Natural killer cell (primary cell): ENCODE results near the gene ZEB2. TPM values are rescaled to one million over a fixed set of nuclear protein-coding genes. Genes with fewer than 3 reads are reported as not detected.

Experiments
- ATAC-seq, 3 donors: fragments of 150-1000 bp in 2 of 3; fragments of 200-7000 bp in 1 of 3; cut with Tn5 transposase; 1 replicate in 1 of 3; 2 replicates in 2 of 3; pipeline ENCODE4 v1.10.0; 2021; ENCODE audit warnings: mild to moderate bottlenecking in 2 of 3, moderate library complexity in 2 of 3
- DNase-seq, 2 donors: peaks; one replicate each; pipeline versions ENCODE4 v3.0.0 to v3.0.0-alpha.2; 2013 to 2021; ENCODE audit warnings: mixed read lengths in 1 of 2
- H3K27ac ChIP-seq: one replicate; pipeline ENCODE4 v1.5.1; 2013; ENCODE audit warnings: mild to moderate bottlenecking, low read length
- H3K27me3 ChIP-seq: one replicate; pipeline ENCODE4 v1.6.1; 2013; ENCODE audit warnings: low read length; ENCODE audit not compliant: control insufficient read depth, insufficient read depth
- H3K36me3 ChIP-seq: one replicate; pipeline ENCODE4 v1.6.1; 2013; ENCODE audit warnings: low read length; ENCODE audit not compliant: control insufficient read depth, insufficient read depth
- H3K4me1 ChIP-seq: one replicate; pipeline ENCODE4 v1.6.1; 2013; ENCODE audit warnings: low read length; ENCODE audit not compliant: control insufficient read depth, insufficient read depth
- H3K4me3 ChIP-seq: one replicate; pipeline ENCODE4 v1.5.1; 2013; ENCODE audit warnings: low read length
- H3K9me3 ChIP-seq: one replicate; pipeline ENCODE4 v1.6.1; 2013; ENCODE audit warnings: low read length; ENCODE audit not compliant: control insufficient read depth, insufficient read depth
- H3K27ac Mint-ChIP-seq, 2 donors: one replicate each; pipeline ENCODE4 v1.8.0; 2022; ENCODE audit warnings: mild to moderate bottlenecking in 2 of 2, mixed read lengths in 2 of 2, moderate library complexity in 1 of 2
- H3K27me3 Mint-ChIP-seq, 2 donors: one replicate each; pipeline ENCODE4 v1.8.0; 2022; ENCODE audit warnings: low read depth in 2 of 2, mixed read lengths in 2 of 2
- H3K36me3 Mint-ChIP-seq: one replicate; pipeline ENCODE4 v1.8.0; 2022; ENCODE audit warnings: mixed read lengths
- H3K4me1 Mint-ChIP-seq, 2 donors: one replicate each; pipeline ENCODE4 v1.8.0; 2022; ENCODE audit warnings: mixed read lengths in 2 of 2
- H3K4me3 Mint-ChIP-seq: one replicate; pipeline ENCODE4 v1.8.0; 2022; ENCODE audit warnings: mild to moderate bottlenecking, moderate library complexity, mixed read lengths
- H3K9me3 Mint-ChIP-seq, 2 donors: one replicate each; pipeline ENCODE4 v1.8.0; 2022; ENCODE audit warnings: mixed read lengths in 2 of 2
- WGBS: methylation state at CpG from one replicate; pipeline ENCODE4 v1.1.7; 2013; ENCODE audit warnings: missing lambda C conversion rate; ENCODE audit not compliant: insufficient coverage; 5-methylcytosine and 5-hydroxymethylcytosine counted together
- intact Hi-C: fragments of 100-400 bp; cut with micrococcal nuclease; formaldehyde crosslinking; loops from one replicate; pipeline ENCODE4 v1.14.2; 2022
- total RNA-seq, 4 donors: library from RNA; stranded (reverse); fragments of 120-200 nt in 1 of 4; gene quantifications; one replicate each; pipeline versions ENCODE4 v1.2.3 to v1.2.4, GENCODE V29; 2013 to 2022
- TF ChIP-seq, protein P1 (sequence below): fragments of 200-600 bp; IDR thresholded peaks from one replicate; pipeline ENCODE4 v1.8.0; 2022; ENCODE audit warnings: antibody characterized with exemption

The ZEB2 gene
- total RNA-seq, 3 donors from 2014 or later (not counting 1 experiment from before 2014, with no cell fraction given), result 718 to 1,143 (median 944) TPM

DNA sequence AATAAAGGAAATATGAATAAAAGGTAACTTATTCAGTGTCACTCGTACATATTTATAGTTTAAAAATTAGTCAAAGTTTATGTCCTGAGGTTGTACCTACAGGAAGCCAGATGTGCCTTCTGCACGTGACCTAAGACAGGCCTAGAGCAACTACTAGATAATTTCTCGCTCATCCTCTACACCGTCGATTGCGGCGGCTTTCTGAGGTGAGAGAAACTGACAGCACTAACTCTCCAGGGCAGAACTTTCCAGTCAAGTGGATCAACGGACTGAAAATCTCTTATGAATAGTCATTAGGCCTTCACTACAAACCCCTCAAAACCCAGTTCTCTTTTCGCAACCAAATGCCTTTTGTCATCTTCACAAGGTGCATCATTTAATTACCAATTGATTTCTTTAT is 54.2 kb downstream of the ZEB2 start:
- H3K27me3 Mint-ChIP-seq, result no peaks in the 10 kb centered on the region
- 85% methylated on average over 9 of the region's 9 CpGs for WGBS
- H3K27ac ChIP-seq, result peak overlapping the region; percentile 28
- H3K27ac Mint-ChIP-seq, result no peak overlapping the region
- intact Hi-C loops, result no loop called here
- H3K27me3 ChIP-seq, result no peaks in the 10 kb centered on the region
- TF ChIP-seq, protein P1, sequence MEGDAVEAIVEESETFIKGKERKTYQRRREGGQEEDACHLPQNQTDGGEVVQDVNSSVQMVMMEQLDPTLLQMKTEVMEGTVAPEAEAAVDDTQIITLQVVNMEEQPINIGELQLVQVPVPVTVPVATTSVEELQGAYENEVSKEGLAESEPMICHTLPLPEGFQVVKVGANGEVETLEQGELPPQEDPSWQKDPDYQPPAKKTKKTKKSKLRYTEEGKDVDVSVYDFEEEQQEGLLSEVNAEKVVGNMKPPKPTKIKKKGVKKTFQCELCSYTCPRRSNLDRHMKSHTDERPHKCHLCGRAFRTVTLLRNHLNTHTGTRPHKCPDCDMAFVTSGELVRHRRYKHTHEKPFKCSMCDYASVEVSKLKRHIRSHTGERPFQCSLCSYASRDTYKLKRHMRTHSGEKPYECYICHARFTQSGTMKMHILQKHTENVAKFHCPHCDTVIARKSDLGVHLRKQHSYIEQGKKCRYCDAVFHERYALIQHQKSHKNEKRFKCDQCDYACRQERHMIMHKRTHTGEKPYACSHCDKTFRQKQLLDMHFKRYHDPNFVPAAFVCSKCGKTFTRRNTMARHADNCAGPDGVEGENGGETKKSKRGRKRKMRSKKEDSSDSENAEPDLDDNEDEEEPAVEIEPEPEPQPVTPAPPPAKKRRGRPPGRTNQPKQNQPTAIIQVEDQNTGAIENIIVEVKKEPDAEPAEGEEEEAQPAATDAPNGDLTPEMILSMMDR, result no peak
- ATAC-seq, result no peak
- H3K4me3 Mint-ChIP-seq, result peak overlapping the region; percentile 17
- no peaks in the 10 kb centered on the region for H3K9me3 Mint-ChIP-seq
- no peaks in the 10 kb centered on the region for H3K9me3 ChIP-seq
- H3K4me3 ChIP-seq, result no peak overlapping the region
- peak in 1 of 2 donors; percentile 50 for DNase-seq
- peaks cover 10% of the 10 kb centered on the region for H3K4me1 ChIP-seq
- H3K36me3 Mint-ChIP-seq, result peaks cover 7% of the 10 kb centered on the region
- H3K36me3 ChIP-seq, result peaks cover 9% of the 10 kb centered on the region
- peaks cover 75 to 81% of the 10 kb centered on the region in 2 donors for H3K4me1 Mint-ChIP-seq

- Histone ChIP-seq H3K36me3 (peaks cover 7% of the 10 kb centered on the region), H3K4me3 (no peak overlapping the region), H3K4me1 (peaks cover 13% of the 10 kb centered on the region), H3K27me3 (no peaks in the 10 kb centered on the region), H3K27ac (no peak overlapping the region), H3K9me3 (no peaks in the 10 kb centered on the region)
- 100% methylated on average over 4 of the region's 5 CpGs for WGBS
- no peak overlapping the region for H3K27ac Mint-ChIP-seq
- TF ChIP-seq, protein P1, result no peak
- H3K9me3 Mint-ChIP-seq, result no peaks in the 10 kb centered on the region
- DNase-seq (no peak), ATAC-seq (no peak)
- peaks cover 81 to 85% of the 10 kb centered on the region in 2 donors for H3K4me1 Mint-ChIP-seq
- H3K36me3 Mint-ChIP-seq, result peaks cover 7% of the 10 kb centered on the region
- no peaks in the 10 kb centered on the region for H3K27me3 Mint-ChIP-seq
- H3K4me3 Mint-ChIP-seq, result no peak overlapping the region
- intact Hi-C loops, result no loop called here
Observed at GRCh38 chr2:144464730-144465129, 55.2 kb downstream of the ZEB2 start.

GRCh38 chr2:144463266-144463665 is 56.7 kb downstream of the ZEB2 start:
- peak overlapping the region in 1 of 2 donors; percentile 86 for H3K27ac Mint-ChIP-seq
- TF ChIP-seq, protein P1, result no peak
- no peaks in the 10 kb centered on the region for H3K9me3 Mint-ChIP-seq
- H3K4me3 ChIP-seq, result no peak overlapping the region
- no peak overlapping the region for H3K4me3 Mint-ChIP-seq
- ATAC-seq, result no peak
- peaks cover 85 to 91% of the 10 kb centered on the region in 2 donors for H3K4me1 Mint-ChIP-seq
- intact Hi-C loops, result no loop called here
- peaks cover 20% of the 10 kb centered on the region for H3K4me1 ChIP-seq
- peaks cover 7% of the 10 kb centered on the region for H3K36me3 Mint-ChIP-seq
- no peaks in the 10 kb centered on the region for H3K27me3 Mint-ChIP-seq
- no peak for DNase-seq
- peaks cover 4% of the 10 kb centered on the region for H3K36me3 ChIP-seq
- no peaks in the 10 kb centered on the region for H3K9me3 ChIP-seq
- H3K27ac ChIP-seq, result peak overlapping the region; percentile 99
- H3K27me3 ChIP-seq, result no peaks in the 10 kb centered on the region
- WGBS, result 100% methylated on average over 2 of the region's 5 CpGs

DNA sequence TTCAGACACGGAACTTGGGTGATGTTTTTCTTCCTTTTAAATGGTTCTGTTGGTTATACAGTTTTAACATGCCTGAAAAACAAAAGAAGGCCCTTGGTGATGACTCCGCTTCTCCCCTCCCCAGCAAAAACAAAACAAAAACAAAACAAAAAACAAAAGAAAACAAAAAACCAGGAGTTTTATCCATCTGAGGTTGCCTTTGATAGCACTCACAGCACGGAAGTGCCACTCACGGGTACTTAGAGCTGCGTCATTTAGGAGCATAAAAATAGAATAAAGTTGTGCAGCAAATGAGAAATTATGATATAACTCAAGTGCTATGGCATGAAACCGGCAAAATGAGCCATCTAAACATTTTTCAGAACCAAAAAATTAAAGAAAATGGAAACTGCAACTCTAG is 57.7 kb downstream of the ZEB2 start:
- Histone ChIP-seq H3K27me3 (no peaks in the 10 kb centered on the region), H3K9me3 (no peaks in the 10 kb centered on the region), H3K36me3 (peaks cover 4% of the 10 kb centered on the region), H3K27ac (peak overlapping the region; percentile 99), H3K4me3 (no peak overlapping the region), H3K4me1 (peaks cover 22% of the 10 kb centered on the region)
- 71% methylated on average over 5 of the region's 6 CpGs for WGBS
- TF ChIP-seq, protein P1, result no peak
- no peaks in the 10 kb centered on the region for H3K9me3 Mint-ChIP-seq
- H3K27ac Mint-ChIP-seq, result peak overlapping the region in 1 of 2 donors; percentile 86
- intact Hi-C loops, result no loop called here
- no peaks in the 10 kb centered on the region for H3K27me3 Mint-ChIP-seq
- H3K4me3 Mint-ChIP-seq, result peak overlapping the region; percentile 71
- H3K36me3 Mint-ChIP-seq, result peaks cover 7% of the 10 kb centered on the region
- ATAC-seq (no peak), DNase-seq (peak in 1 of 2 donors; percentile 34)
- H3K4me1 Mint-ChIP-seq, result peaks cover 86 to 91% of the 10 kb centered on the region in 2 donors
